ENCODE measurements around the gene GMDS.

GRCh38 chr6:1574890-1575209 lies 670.6 kb downstream of the GMDS start:
- TF ChIP-seq CTCF (optimal IDR thresholded peaks at IDR 0.05 in 1 of 3, IDR thresholded peaks at IDR 0.05 in 1 of 3, conservative IDR thresholded peaks at IDR 0.05 in 1 of 3; ENCODE audit: extremely low read depth in 1 of 3, insufficient read depth in 2 of 3, low read length in 3 of 3) (no peak), EZH2 (IDR thresholded peaks at IDR 0.05; ENCODE audit: low read length) (no peak)

Data from keratinocyte (primary cell).